ENCODE data around the gene IL1R2.

Gene IL1R2, protein sequence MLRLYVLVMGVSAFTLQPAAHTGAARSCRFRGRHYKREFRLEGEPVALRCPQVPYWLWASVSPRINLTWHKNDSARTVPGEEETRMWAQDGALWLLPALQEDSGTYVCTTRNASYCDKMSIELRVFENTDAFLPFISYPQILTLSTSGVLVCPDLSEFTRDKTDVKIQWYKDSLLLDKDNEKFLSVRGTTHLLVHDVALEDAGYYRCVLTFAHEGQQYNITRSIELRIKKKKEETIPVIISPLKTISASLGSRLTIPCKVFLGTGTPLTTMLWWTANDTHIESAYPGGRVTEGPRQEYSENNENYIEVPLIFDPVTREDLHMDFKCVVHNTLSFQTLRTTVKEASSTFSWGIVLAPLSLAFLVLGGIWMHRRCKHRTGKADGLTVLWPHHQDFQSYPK

DNA sequence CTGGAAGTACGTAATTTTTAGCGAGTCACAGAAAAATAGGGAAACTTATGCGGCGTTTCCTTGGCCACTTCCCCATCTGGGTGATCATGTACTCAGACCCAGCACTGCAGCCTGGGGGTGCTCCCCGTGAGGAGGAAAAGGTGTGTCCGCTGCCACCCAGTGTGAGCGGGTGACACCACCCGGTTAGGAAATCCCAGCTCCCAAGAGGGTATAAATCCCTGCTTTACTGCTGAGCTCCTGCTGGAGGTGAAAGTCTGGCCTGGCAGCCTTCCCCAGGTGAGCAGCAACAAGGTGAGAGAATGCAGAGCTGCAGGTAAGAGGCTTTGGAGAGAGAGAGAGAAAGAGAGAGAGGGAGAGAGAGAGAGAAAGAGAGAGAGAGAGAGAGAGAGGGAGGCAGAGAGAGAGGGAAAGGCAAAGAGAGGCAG is at the start of gene IL1R2:
Gene IL1R2, plus strand, starts transcription at position 240 of the 425 bp plus-strand sequence. CDS start 16,616 bp downstream, outside the sequence.
- DNase-seq: no peak

DNA sequence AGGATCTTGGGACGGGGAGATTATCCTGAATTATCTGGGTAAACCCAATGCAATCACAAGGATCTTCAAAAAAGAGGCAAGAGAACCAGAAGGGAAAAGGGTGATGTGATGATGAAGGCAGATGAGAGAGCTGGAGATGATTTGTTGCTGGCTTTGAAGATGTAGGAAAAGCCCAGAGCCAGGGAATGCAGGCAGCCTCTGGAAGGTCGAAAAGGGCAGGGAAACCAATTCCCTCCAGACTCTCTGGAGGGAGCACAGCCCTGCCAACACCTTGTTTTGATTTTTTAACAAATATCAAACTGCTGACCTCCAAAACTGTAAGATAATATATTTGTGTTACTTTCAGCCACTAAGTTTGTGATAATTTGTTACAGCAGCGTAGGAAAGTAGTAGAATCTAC is 48.9 kb upstream of the IL1R2 start:
- no peak for DNase-seq

DNA sequence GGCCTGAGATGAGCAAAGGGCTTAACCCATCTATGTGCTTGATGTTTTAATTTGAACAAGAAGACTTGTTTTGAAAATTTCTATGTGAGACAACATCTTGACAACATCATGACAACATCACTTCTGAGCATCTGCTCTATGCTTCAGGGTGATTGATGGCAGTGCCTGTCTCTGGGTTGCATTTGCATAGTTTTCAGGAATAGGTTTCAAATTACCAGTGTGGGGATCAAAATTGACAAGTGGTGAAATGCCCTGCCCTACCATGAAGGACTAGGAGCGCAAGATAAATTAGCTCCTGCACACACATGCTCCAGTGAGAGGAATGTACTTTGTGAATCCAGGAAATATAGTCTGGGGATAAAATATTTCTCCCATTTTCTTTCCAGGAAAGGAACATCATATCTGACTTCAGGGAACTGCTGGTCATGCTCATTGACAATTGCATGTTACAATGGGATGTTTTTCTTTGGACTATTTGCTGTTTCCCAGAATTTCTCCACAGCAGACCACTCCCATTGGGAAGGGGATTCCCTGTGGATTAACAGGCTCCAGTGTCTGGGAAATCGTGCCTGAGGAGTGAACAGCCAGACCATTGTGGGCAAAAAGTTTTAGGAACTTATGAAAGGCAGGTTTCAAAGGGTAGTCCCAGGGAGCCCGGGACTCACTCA is 45.3 kb upstream of the IL1R2 start:
- DNase-seq: no peak

DNA sequence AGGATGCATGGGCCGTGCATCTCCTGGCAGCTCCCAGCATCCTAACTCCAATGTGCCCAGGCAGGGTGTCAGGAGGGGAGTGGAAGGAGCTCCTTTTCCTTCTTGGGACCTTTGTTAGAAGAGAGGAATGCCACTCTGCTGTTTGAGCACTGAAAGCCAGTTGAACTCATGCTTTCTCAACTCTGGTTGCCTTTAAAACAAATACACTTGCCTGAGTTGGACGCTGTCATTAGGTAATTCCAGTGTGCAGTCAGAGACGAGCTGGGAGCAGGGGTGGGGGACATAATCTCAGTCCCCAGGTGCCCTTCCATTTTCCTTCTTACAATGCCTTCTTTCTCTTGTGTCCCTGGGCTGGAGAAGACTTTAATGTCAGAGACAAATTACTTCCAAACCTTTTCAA is 44.4 kb upstream of the IL1R2 start:
- no peak for DNase-seq

DNA sequence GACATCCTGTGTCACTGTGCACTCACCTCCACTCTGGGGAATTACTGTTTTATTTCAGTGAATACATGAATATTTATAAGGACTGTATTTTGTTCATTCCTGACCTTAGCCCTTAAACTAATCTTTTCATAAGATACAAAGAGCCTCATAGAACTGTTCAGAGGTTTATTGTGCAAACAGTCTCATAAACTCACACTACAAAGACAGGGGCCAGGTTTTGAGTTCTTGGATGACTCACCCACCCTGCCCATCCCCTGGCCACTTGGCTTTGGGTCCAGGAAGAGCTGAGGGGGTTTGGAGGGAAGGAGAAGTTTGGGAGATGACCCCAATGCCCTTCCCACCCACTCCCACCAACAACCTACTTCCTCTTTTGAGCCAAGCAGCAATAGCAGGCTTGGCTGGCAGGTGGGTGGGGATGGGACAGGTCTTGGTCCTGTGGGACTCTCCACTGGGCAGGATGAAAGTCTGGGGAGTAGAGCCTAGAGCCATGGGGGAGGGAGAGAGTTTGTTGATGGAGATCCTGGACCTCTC is 43.1 kb upstream of the IL1R2 start:
- DNase-seq: no peak

DNA sequence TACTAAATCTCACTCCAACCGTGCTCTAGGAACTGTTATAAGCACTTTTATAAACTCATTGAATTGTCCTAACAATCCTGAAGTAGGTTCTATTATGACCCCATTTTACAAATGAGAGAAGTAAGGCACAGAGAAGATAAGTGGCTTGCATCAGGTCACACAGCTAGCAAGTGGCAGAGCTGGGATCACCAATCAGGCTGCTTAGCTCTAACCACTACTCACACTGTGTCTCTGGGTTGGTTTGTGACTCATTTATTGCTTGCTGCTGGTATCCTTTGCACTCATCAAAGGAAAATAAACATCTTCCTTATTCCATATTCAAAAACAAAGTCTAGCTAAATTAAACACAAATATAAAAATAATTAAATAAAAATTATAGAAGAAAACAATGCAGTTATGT is 42.5 kb upstream of the IL1R2 start:
- no peak for DNase-seq

DNA sequence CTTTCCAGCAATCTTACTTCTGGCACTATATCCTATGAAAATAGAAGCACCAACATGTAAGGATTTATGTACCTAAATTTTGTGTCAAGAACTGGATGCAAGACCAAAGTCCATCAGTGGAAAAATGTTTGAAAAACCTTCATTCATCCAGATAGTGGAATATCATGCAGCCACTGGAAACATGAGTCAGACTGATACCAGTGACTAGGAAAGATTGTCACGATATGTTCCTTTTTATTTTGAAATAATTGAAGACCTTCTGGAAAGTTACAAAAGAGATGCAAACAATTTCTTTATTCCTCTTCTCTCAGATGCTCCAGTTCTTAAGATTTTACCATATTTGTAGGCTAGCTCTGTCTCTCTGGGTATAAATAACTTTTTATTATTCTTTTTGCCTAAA is 40.5 kb upstream of the IL1R2 start:
- DNase-seq: no peak

DNA sequence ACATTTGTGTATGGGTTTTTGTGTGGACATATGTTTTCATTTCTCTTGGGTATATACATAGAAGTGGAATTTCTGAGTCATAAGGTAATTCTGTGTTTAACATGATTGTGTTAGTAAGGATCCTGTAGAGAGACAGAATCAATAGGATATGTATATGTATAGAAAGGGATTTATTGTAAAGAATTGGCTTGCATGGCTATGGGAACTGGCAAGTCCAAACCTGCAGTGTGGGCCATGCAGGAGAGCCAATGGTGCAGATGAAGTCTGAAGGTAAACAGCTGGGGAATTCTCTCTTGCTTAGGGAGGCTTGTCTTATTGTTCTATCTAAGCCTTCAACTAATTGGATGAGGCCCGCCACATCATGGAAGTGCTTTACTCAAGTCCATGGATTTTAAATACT is 39.2 kb upstream of the IL1R2 start:
- no peak for DNase-seq

DNA sequence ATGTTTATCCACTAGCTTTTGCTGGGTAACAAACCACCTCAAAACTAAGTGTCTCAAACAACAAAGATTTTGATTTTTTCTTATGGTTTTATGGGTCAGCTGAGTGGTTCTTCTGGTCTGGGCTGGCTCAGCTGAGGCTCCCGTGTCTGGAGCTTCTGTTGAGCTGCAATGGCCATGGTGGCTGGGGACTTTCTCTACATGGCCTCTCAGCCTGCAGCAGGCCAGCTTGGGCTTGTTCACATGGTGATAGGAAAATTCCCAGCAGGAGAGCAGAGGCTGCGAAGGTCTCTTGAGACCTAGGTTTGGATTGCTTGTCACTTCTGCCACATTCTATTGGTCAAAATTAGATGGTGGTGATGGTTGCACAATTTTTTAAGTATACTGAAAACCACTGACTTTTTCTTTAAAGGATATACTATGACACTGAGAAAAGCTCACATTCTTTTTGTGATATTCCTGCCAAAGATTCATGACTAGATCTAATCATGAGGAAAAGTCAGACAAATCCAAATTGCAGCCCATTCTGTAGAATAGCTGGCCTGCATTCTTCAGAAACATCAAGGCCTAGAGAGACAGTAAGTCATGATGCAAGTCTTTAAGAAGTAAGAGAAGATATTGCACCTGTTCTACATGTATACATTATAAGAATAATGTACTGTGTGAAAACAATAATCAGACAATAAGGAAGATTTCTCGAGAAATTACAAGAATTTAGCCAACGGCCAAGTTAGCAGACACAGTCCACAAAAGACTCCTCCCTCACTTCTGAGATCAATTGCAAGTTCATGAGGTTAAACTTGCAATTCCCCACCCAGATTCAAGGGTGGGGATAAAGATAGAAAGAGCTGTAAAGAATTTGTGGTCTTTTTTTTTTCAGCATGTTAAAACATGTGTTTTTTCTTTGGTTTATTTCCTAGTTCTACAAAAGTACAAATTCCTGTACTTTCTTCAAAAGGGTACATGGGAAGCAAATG is 35.0 kb upstream of the IL1R2 start:
- DNase-seq: no peak

DNA sequence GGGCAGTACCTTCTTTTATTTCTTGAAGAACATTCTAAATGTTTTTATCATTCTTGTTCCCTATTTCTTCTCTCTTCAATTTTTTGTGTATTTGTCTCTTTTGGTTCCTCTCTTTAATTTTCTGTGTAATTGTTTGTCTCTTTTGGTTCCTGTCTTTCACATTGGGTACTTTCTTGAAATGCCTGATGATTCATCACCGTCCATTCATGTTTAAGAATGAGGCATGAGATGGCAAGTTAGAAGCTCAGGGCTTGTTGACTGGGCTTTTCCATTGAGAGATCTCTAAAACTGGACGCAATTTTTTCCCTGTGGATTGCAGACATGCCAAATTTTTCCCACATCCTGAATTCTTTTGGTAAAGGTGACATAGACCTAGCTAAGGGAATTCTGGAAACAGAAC is 33.7 kb upstream of the IL1R2 start:
- DNase-seq: no peak

DNA sequence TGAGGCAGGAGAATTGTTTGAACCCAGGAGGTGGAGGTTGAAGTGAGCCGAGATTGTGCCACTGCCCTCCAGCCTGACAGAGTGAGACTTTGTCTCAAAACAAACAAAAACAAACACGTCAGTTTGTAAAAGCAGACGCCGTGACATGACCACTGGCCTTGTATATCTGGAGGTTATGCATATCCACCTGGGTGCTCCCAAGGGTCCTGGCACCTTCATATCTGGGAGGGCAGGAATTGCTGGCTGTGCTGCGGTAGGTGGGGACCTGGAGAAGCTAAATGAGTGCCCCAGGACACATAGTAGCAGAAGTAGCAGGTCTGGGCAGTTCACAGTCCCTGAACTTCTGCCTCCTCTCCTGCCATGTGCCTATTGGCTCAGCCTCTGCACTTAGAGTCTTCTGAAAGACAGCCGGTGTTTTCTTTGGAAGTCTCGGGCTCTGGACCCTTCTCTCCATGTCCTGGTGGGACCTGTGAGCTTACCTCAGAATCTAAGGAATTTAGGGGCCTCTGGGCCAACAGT is 30.9 kb upstream of the IL1R2 start:
- DNase-seq: no peak

DNA sequence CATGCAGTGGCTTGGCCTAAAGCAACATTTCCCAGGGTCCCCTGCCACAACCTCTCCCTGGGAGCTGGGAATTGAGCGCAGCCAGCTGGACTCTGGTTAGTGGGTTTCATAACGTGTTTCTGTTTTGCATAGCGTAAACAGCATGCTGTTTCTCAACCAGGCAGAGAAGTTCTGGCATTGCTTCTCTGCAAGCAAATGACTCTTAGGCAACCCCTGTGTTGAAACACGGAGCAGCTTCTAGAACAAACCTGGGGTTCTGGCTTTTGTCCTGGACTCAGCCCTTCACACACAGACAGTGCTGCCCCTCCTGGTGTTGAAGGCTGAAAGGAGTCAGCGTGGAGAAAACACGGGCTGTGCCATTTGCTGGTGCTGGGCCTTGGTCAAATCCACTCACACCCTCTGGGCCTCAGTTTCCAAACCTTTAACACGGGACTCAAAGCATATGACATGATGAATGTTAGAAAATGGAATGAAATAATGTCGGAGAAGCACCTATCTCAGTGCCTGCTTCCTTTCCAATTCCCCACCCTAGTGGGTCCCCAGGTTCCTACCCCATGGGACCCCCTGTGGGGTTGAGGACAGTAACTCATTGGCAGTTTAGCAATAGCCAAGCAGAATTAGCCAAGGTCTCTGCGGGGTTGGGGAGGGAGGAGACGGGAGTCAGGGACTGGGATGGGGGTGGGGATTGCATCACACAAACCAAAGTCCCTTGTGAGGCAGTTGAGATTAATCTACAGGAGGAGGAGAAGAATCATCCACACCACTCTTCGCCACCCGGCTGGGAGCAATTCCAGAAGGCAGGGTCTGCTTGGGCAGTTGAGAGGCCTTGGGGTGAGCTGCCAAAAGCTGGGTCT is 30.2 kb upstream of the IL1R2 start:
- DNase-seq: no peak

DNA sequence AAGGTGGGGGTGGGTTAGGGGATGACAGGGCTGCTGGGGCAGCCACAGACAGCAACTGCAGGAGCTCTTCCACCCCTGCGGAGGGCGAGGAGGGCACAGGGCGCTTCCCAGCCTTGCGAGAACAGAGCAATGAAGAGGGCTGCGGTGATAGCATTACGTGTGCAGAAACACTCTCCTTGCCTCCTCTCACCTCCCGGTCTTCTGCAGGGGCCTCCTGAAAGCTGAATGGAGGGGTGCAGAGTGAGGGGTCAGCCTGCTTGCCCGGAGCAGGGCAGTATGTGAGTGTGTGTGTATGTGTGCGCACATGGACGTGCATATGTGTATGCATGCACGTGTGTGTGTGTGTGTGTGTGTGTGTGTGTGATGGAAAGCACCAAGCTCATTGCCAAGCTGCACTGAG is 29.5 kb upstream of the IL1R2 start:
- no peak for DNase-seq

DNA sequence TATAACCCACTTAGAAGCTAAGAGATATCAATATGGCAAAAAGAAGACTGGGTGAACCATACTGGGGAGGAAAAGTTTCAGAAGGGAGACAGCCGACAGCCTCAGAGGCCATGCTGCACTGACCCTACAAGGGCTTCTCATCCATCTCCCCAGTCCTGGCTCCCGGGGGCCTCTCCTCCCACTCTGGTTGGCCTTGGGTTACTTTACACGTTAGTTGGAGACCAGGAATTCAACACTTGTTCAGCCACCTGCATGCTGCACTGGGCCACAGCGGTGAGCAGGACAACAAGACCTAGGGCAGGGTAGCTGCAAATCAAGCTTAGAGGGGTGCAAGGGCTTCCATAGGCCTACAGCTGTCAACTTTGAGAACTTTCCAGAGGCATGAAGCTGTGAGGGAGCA is 28.6 kb upstream of the IL1R2 start:
- DNase-seq: peak in 1 of 2 donors; percentile 12

DNA sequence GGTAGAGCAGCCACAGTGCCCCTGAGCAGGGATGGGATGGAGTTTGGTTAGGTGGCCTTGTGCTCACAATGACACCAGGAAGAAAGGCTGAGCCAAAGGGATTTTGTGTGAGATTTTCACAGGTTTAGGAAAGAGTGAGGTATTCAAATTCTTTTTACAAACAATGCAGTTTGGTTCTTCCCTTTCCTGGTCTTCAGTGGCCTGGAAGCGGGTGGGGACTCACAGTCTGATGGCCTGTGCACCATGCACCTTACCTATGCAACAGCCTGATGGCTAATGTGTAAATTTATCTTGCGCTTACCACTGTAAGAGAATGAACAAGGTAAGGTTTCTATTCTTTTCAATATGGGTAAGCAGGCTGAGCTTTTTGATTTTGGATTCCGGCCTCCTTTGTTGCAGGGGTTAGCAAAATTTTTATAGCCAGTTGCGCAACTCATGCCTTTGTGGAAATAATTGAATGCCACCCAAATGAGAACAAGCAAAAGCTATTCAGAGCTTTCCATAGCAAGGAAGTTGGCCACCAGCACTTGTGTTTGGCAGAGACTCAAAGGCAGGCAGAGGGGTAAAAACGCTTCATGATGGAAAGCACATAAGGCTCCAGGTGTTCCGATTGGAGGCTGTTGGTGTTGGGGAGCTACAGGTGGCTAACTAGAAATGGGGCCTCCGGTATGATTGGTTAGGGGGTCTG is 23.8 kb upstream of the IL1R2 start:
- no peak for DNase-seq

DNA sequence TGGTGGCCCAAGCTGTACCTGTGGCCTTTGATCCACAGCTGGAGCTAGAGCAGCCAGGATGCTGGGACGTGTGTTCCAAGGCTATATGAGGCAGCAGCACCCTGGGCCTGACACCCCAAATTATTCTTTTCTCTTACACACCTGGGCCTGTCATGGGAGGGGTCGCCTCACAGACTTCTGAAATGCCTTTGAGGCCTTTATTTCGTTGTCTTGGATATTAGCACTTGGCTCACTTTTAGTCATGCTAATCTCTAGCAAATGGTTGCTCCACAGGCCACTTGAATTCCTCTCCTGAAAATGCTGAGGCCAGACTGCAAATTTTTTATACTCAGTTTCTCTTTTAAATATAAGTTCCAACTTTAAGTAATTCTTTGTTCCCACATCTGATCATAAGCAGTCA is 22.0 kb upstream of the IL1R2 start:
- no peak for DNase-seq

DNA sequence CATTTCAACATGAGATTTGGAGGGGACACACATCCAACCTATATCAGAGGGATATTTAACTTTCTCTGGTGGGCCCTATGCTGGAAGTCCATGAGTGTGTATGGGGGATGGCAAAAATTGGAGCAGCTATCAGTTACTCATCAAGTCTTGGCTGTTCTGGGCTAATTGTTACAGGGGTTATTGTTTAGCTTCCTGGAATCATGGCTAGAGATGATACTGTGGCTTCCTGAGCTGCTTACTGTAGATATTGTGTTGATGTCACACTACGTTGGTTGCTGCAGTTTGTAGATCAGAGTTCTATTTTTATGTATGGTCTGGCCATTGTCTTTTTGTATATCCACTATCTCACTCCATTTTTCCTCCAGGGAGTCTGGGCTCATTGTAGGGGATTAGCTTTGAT is 20.9 kb upstream of the IL1R2 start:
- DNase-seq: no peak

DNA sequence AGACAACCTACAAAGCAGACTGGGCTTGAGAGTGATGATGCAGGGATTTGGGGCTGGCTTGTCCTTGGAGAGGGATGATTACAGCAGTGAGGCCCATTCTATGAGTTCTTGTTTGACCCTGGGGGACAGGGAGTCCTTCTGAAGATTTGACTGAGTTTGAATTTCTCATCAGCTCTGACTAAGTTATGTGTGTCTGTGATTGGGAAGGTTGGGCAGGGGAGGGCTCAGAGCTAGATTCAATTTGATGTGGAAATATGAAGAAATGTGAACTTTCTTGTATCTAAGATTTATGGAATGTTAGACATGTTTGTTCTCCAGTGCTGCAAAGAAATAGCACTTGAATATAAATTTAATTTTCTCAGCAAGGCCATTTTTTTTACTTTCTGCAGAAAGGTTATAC is 19.9 kb upstream of the IL1R2 start:
- no peak for DNase-seq

DNA sequence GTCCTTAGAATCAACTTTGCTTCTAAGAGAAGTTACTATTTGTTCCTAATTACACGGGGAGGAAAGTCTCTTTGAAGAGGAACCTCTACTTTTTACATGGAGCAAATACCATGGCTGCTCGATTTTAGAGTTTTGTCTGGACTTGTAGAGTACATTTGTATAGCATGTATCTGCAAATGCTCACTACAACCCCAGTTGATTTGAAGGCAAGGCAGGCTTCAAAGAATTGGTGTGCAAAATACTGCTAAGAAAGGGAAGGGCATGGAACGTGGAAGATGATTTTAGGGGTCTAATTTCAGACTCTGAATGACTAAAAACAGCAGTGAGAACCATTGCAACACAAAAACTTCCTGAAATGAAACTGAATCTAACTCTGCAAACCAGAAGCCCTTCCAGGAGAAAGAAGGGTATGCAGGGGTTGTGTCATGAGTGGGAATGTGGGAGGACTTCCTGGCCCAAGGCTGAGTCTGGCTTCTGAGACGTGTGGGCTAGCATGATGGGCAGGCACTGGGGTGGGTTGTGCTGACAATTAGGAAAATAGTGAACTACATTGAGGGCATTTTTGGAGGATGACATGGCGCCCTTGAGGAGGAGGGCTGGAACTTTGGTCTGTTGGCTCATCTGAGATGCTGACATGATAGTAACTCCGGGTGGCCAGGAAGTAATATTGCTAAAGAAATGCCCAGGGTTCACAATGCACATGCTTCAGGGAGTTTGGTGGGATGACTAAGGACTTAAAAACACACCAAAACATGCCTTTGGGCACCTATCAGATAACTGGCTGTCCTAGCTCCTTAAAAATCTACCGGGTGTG is 18.9 kb upstream of the IL1R2 start:
- DNase-seq: no peak

DNA sequence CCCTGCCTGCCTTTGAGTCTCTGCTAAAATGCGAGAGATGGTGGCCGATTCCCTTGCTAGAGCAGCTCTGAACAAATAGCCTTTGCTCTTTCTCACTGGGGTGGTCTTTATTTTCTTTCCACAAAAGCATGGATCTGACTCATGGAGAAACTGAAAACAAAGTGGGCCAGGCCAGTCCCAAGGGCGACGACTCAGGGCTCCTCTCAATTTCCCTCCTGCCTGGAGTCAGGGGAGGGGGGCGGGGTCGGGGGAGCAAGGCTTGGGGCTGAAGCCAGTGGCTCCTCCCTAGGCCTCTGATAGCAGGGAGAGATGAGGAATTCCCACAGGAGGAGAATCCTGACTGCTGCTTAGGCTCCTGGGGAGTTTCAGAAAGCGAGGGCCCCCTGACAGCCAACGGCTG is 17.1 kb upstream of the IL1R2 start:
- DNase-seq: no peak
